Left renal cortex interstitium (tissue), 4 donors: ENCODE data around the gene CHMP2B. TPM values are rescaled to one million over a fixed set of nuclear protein-coding genes. Genes with fewer than 3 reads are reported as not detected.
"Not testable (repeated sequence)": the region's sequence is repeated elsewhere in the genome, so short reads cannot be mapped to it uniquely, and the experiment has no call there.

ENCODE experiments used
- DNase-seq, 4 donors: peaks; one replicate each; pipeline ENCODE4 v3.0.0-alpha.2; 2013; ENCODE audit warnings: low read depth in 4 of 4, low spot score in 2 of 4, missing footprints in 1 of 4
- polyA plus RNA-seq, 4 donors: library from polyadenylated mRNA; unstranded; fragments of 120-200 nt; gene quantifications; one replicate each; pipeline ENCODE4 v1.2.1, GENCODE V29; 2013; ENCODE audit not compliant: insufficient read length in 4 of 4

Gene CHMP2B
- polyA plus RNA-seq, 4 donors: 48.9 to 61.8 (median 52.0) TPM

DNA sequence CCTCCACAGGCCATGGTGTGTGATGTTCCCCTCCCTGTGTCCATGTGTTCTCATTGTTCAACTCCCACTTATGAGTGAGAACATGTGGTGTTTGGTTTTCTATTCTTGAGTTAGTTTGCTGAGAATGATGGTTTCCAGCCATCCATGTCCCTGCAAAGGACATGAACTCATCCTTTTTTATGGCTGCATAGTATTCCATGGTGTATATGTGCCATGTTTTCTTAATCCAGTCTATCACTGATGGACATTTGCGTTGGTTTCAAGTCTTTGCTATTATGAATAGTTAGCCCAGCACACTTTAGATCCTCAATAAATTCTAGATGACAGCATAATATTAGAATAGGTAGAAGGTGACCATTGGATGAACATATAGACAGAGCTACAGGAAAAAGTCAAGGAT, 77.9 kb downstream of the CHMP2B start:
- not testable (repeated sequence) for DNase-seq

Other genes with a start within 250 kb of the CHMP2B start
- 1 to 10 TPM; 3.8 to 5.5 (median 4.8) TPM for gene VGLL3, start 236.2 kb upstream of the CHMP2B start, polyA plus RNA-seq
- gene POU1F1, start 49.3 kb downstream of the CHMP2B start, polyA plus RNA-seq: under 1 TPM in 1 of 4 donors, not detected in 3; 0.08 TPM